HG02759 (cell line): Measurements from ENCODE around the gene TIMM9.
"Not testable (repeated sequence)": the region's sequence is repeated elsewhere in the genome, so short reads cannot be mapped to it uniquely, and the experiment has no call there.

ENCODE experiments used
- ATAC-seq: cut with Tn5 transposase; IDR thresholded peaks from one replicate; pipeline ENCODE4 v1.9.1; 2021; ENCODE audit warnings: mild to moderate bottlenecking, moderate library complexity; ENCODE audit not compliant: unreplicated experiment

The TIMM9 gene

DNA sequence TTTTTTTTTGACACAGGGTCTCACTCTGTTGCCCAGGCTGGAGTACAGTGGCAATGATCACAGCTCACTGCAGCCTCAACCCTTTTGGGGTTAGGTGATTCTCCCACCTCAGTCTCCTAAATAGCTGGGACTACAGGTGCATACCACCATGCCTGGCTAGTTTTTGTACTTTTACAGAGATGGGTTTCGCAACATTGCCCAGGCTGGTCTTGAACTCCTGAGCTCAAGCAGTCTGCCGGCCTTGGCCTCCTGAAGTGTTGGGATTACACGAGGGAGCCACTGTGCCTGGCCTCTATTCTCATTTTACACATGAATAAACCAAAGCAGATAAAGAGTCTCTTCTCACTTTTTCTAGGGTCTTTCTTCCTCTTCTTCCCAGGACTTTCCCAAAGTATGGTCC, 28.4 kb downstream of the TIMM9 start:
- ATAC-seq = no peak

- ATAC-seq = no peak
These were observed 28.8 kb downstream of the TIMM9 start for GRCh38 chr14:58398495-58398894.

GRCh38 chr14:58397156-58397555, 30.2 kb downstream of the TIMM9 start:
- no peak for ATAC-seq

DNA sequence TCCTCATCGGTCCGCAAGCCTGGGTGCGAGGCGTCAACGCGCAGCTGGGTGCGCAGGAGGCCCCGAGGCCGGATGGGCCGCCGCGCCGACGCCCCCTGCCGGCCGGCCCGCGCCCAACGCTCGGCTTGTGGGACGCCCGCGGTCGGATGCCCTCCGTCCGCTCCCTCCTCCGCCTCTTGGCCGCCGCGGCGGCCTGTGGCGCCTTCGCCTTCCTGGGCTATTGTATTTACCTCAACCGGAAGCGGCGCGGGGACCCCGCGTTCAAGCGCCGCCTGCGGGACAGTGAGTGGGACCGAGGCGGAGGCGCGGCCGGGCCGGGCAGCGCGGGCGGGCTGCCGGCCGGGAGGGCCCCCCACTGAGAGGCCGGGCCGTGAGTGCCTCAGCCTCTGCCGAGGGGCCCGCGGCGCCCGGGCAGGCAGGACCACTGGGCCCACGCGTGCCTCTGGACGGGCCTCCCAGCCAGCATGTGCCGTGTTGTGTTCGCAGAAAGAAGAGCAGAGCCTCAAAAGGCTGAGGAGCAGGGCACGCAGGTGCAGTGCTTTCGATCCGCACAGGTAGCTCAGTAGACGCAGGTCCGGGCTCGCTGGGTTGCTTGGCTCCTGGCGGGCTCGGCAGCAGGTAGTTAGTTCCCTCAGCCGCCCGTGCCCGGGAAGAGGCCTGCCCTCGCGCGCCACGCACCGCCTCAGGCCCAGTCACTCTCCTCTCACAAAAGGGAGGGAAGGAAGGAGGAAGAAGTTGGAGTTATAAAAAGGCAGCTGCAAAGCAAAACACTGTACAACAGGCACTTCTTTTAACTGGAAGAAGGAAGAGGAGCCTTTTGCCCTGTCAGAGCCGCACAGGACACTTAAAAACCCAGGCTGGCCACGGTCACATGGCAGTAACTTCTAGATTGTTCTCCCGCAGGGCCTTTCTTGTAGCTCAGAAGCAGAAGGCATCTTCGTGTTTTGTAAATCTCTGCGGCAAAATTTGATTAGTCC, 31.2 kb downstream of the TIMM9 start, which contains the start of gene TOMM20L:
Gene TOMM20L (plus strand): TSS at position 119 of the 977 bp plus-strand sequence. CDS start 28 bp downstream, at position 147.
- peak; percentile 98 for ATAC-seq

- ATAC-seq = no peak
These were observed 31.8 kb downstream of the TIMM9 start for GRCh38 chr14:58395562-58395811.

- no peak for ATAC-seq
These were observed 36.5 kb downstream of the TIMM9 start for GRCh38 chr14:58390830-58391229.

- ATAC-seq = no peak
These were observed 50.5 kb downstream of the TIMM9 start for GRCh38 chr14:58376791-58377190.

DNA sequence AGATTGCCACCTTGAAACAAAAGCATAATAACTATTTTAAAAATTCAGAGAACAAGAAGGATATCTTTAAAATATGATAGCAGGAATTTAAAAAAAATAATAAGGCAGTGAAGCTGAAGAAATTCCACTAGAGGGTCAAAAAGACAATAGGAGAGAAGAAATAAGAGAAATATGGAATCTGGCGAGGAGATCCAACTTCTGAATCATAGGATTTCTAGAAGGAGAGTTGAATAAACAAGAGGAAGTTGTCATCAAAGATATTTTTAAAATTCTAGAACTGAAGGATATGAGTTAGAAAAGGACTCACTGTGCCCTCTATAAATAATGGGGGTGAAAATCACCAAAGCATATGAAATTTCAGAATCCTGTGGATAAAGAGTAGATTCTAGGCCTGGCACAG, 58.4 kb downstream of the TIMM9 start:
- no peak for ATAC-seq

GRCh38 chr14:58367296-58367695, 60.0 kb downstream of the TIMM9 start:
- no peak for ATAC-seq

- ATAC-seq = no peak
These were observed 63.0 kb downstream of the TIMM9 start for GRCh38 chr14:58364316-58364715.

GRCh38 chr14:58362798-58363412, 64.4 kb downstream of the TIMM9 start:
- ATAC-seq = no peak

GRCh38 chr14:58362272-58362671, 65.1 kb downstream of the TIMM9 start:
- ATAC-seq = not testable (repeated sequence)
